Vagina (tissue), 2 donors: Measurements from ENCODE around the gene DPYD.

ENCODE experiments used
- POLR2A ChIP-seq, 2 donors: fragments of 450-650 bp; IDR thresholded peaks; one replicate each; pipeline ENCODE4 v1.6.1; 2017; ENCODE audit warnings: antibody characterized with exemption in 2 of 2, mild to moderate bottlenecking in 2 of 2, moderate library complexity in 2 of 2
- TF ChIP-seq, protein P1 (sequence below), 3 experiments: fragments of 450-650 bp in 2 of 3; fragments of 200-600 bp in 1 of 3; sonication (generic) in 1 of 3; IDR thresholded peaks; one replicate each; pipeline ENCODE4 v1.5.1; 2017 to 2019; ENCODE audit warnings: antibody characterized with exemption in 3 of 3, mild to moderate bottlenecking in 2 of 3, moderate library complexity in 2 of 3

DNA sequence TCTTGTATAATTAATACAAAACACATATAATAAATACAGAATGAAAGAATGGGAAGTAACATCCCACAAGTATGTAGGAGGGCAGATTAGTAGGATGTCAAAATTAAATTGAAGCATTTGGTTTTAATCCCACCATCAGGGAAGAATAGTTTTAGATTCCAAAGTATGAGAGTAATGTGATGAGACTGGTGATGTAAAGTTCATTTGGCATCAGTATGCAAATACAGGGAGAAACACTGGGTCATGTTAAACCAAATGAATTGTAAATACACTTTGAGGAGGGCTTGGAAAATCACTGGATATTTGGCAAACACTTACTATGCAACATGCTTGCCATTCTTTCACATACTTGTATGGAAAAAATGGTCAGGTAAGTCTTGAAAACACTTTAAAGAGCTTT is 358.8 kb downstream of the DPYD start:
- TF ChIP-seq, protein P1, sequence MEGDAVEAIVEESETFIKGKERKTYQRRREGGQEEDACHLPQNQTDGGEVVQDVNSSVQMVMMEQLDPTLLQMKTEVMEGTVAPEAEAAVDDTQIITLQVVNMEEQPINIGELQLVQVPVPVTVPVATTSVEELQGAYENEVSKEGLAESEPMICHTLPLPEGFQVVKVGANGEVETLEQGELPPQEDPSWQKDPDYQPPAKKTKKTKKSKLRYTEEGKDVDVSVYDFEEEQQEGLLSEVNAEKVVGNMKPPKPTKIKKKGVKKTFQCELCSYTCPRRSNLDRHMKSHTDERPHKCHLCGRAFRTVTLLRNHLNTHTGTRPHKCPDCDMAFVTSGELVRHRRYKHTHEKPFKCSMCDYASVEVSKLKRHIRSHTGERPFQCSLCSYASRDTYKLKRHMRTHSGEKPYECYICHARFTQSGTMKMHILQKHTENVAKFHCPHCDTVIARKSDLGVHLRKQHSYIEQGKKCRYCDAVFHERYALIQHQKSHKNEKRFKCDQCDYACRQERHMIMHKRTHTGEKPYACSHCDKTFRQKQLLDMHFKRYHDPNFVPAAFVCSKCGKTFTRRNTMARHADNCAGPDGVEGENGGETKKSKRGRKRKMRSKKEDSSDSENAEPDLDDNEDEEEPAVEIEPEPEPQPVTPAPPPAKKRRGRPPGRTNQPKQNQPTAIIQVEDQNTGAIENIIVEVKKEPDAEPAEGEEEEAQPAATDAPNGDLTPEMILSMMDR (IDR thresholded peaks at IDR 0.05): no peak
- no peak for TF ChIP-seq POLR2A (IDR thresholded peaks at IDR 0.05)
